CD8-positive, alpha-beta memory T cell (primary cell): ENCODE measurements around the gene SNRPB2. TPM values are rescaled to one million over a fixed set of nuclear protein-coding genes. Genes with fewer than 3 reads are reported as not detected.

Experiments used
- CTCF ChIA-PET: fragments of 350-600 bp; sonication (Branson Sonifier 250); formaldehyde crosslinking; loops from one replicate; lab custom pipeline; 2021; ENCODE audit warnings: antibody characterized with exemption; lab: Charles Lee
- POLR2A ChIA-PET: fragments of 350-600 bp; sonication (Branson Sonifier 250); formaldehyde crosslinking; loops from one replicate; lab custom pipeline; 2021; ENCODE audit warnings: antibody characterized with exemption; lab: Charles Lee
- DNase-seq, 5 donors: peaks; one replicate each; pipeline versions ENCODE4 v3.0.0 to v3.0.0-alpha.2; 2020 to 2022; ENCODE audit warnings: mixed read lengths in 1 of 5
- H3K27ac ChIP-seq: one replicate; pipeline ENCODE4 v1.7.0; 2013; ENCODE audit warnings: low read depth, mild to moderate bottlenecking, low read length, moderate library complexity
- H3K27me3 ChIP-seq: 2 replicates; pipeline ENCODE4 v1.7.0; 2013; ENCODE audit warnings: low read length, mild to moderate bottlenecking; ENCODE audit not compliant: insufficient read depth, poor library complexity, severe bottlenecking
- H3K36me3 ChIP-seq: 2 replicates; pipeline ENCODE4 v1.7.0; 2013; ENCODE audit warnings: mild to moderate bottlenecking, low read length, moderate library complexity; ENCODE audit not compliant: insufficient read depth
- H3K4me1 ChIP-seq: 2 replicates; pipeline ENCODE4 v1.7.0; 2013; ENCODE audit warnings: mild to moderate bottlenecking, low read length, moderate library complexity; ENCODE audit not compliant: insufficient read depth
- H3K4me3 ChIP-seq: 2 replicates; pipeline ENCODE4 v1.7.0; 2013; ENCODE audit warnings: mild to moderate bottlenecking, low read length
- H3K9me3 ChIP-seq: 2 replicates; pipeline ENCODE4 v1.7.0; 2013; ENCODE audit warnings: mild to moderate bottlenecking, low read length
- H3K27ac Mint-ChIP-seq, 8 donors: one replicate each; pipeline ENCODE4 v1.8.0; 2020 to 2021; ENCODE audit warnings: mixed read lengths in 8 of 8, mild to moderate bottlenecking in 6 of 8, inconsistent platforms in 3 of 8, moderate library complexity in 3 of 8
- H3K27me3 Mint-ChIP-seq, 2 donors: one replicate each; pipeline ENCODE4 v1.8.0; 2020 to 2021; ENCODE audit warnings: mixed read lengths in 2 of 2, mild to moderate bottlenecking in 1 of 2, moderate library complexity in 1 of 2
- H3K36me3 Mint-ChIP-seq, 3 donors: one replicate each; pipeline ENCODE4 v1.8.0; 2020 to 2021; ENCODE audit warnings: mixed read lengths in 3 of 3, inconsistent platforms in 1 of 3, mild to moderate bottlenecking in 1 of 3
- H3K4me1 Mint-ChIP-seq, 3 donors: one replicate each; pipeline ENCODE4 v1.8.0; 2020 to 2021; ENCODE audit warnings: mixed read lengths in 3 of 3, inconsistent platforms in 1 of 3, mild to moderate bottlenecking in 1 of 3
- H3K4me3 Mint-ChIP-seq, 7 donors: one replicate each; pipeline ENCODE4 v1.8.0; 2020 to 2021; ENCODE audit warnings: mixed read lengths in 7 of 7, mild to moderate bottlenecking in 6 of 7, moderate library complexity in 4 of 7, inconsistent platforms in 2 of 7
- H3K9me3 Mint-ChIP-seq, 5 donors: one replicate each; pipeline ENCODE4 v1.8.0; 2020 to 2022; ENCODE audit warnings: mixed read lengths in 5 of 5, mild to moderate bottlenecking in 3 of 5, moderate library complexity in 2 of 5, inconsistent platforms in 1 of 5
- polyA plus RNA-seq: library from polyadenylated mRNA; unstranded; fragments of 300-500 nt; fragmentation: Illumina TruSeq; gene quantifications from one replicate; pipeline ENCODE4 v1.2.3, GENCODE V29; 2021
- total RNA-seq, 2 experiments: library from RNA; stranded (reverse); gene quantifications; one replicate each; pipeline ENCODE4 v1.2.3, GENCODE V29; 2021

The SNRPB2 gene
- total and polyA plus RNA-seq, 3 experiments from 2014 or later, result 86.8 to 118 (median 116) TPM

DNA sequence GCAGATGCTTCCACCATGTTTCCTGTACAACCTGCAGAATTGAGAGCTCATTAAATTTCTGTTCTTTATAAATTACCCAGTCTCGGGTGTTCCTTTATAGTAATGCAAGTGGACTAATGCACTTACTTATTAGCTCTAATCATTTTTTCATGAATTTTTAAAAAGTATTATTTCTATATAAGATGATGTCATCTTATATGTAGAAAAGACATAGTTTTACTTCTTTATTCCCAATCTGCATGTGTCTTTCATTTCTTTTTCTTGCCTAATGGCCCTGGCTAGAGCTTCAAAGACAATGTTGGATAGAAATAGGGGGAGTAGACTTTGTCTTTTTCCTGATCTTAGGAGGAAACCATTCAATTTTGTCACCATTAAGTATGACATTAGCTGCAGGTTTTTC lies 46.1 kb downstream of the SNRPB2 start:
- Mint-ChIP-seq H3K36me3 (peaks cover 0 to 8% (median 0%) of the 10 kb centered on the region in 3 donors), H3K4me3 (no peak overlapping the region), H3K4me1 (no peaks in the 10 kb centered on the region), H3K9me3 (peaks cover 4 to 13% (median 6%) of the 10 kb centered on the region in 5 donors), H3K27me3 (peaks cover 0 to 11% of the 10 kb centered on the region in 2 donors), H3K27ac (no peak overlapping the region)
- H3K9me3 ChIP-seq, result no peaks in the 10 kb centered on the region
- no peak overlapping the region for H3K4me3 ChIP-seq
- ChIA-PET POLR2A (no interaction called here), CTCF (no interaction called here)
- no peaks in the 10 kb centered on the region for H3K27me3 ChIP-seq
- no peak for DNase-seq
- no peaks in the 10 kb centered on the region for H3K4me1 ChIP-seq
- no peak overlapping the region for H3K27ac ChIP-seq
- no peaks in the 10 kb centered on the region for H3K36me3 ChIP-seq

- DNase-seq, result no peak
- no peak overlapping the region for H3K4me3 Mint-ChIP-seq
- POLR2A ChIA-PET, result no interaction called here
- peaks cover 0 to 7% of the 10 kb centered on the region in 2 donors for H3K27me3 Mint-ChIP-seq
- Histone ChIP-seq H3K27ac (no peak overlapping the region), H3K4me3 (no peak overlapping the region), H3K4me1 (no peaks in the 10 kb centered on the region), H3K27me3 (no peaks in the 10 kb centered on the region), H3K36me3 (no peaks in the 10 kb centered on the region), H3K9me3 (no peaks in the 10 kb centered on the region)
- peaks cover 5 to 19% (median 8%) of the 10 kb centered on the region in 5 donors for H3K9me3 Mint-ChIP-seq
- no peaks in the 10 kb centered on the region for H3K4me1 Mint-ChIP-seq
- CTCF ChIA-PET, result no interaction called here
- peaks cover 0 to 8% (median 0%) of the 10 kb centered on the region in 3 donors for H3K36me3 Mint-ChIP-seq
- H3K27ac Mint-ChIP-seq, result no peak overlapping the region
These were observed 47.3 kb downstream of the SNRPB2 start for GRCh38 chr20:16777126-16777525.

DNA sequence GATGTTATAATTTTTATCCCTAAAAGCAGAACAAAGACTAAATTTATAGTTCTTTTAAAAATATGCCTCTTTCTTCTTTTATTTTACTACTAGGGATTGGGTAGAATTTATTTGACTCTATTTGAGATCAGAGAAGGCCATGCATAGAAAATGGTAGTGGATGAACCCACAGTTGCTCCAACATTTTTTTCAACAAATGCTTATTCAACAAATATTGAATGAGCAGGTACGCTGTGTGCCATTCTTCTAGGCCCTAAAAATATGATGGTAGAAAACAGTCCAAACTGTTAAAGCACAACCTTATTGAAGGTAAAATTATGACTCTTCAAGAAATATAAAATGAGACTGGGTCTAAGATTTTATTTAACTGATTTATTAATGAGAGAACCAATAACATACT lies 48.3 kb downstream of the SNRPB2 start:
- no peak overlapping the region for H3K27ac Mint-ChIP-seq
- Histone ChIP-seq H3K4me3 (no peak overlapping the region), H3K4me1 (no peaks in the 10 kb centered on the region), H3K27me3 (no peaks in the 10 kb centered on the region), H3K9me3 (no peaks in the 10 kb centered on the region), H3K36me3 (no peaks in the 10 kb centered on the region), H3K27ac (no peak overlapping the region)
- peaks cover 15 to 23% (median 16%) of the 10 kb centered on the region in 5 donors for H3K9me3 Mint-ChIP-seq
- H3K27me3 Mint-ChIP-seq, result peaks cover 0 to 2% of the 10 kb centered on the region in 2 donors
- POLR2A ChIA-PET, result no interaction called here
- H3K36me3 Mint-ChIP-seq, result peaks cover 0 to 6% (median 0%) of the 10 kb centered on the region in 3 donors
- H3K4me1 Mint-ChIP-seq, result no peaks in the 10 kb centered on the region
- DNase-seq, result no peak
- H3K4me3 Mint-ChIP-seq, result no peak overlapping the region
- CTCF ChIA-PET, result no interaction called here

DNA sequence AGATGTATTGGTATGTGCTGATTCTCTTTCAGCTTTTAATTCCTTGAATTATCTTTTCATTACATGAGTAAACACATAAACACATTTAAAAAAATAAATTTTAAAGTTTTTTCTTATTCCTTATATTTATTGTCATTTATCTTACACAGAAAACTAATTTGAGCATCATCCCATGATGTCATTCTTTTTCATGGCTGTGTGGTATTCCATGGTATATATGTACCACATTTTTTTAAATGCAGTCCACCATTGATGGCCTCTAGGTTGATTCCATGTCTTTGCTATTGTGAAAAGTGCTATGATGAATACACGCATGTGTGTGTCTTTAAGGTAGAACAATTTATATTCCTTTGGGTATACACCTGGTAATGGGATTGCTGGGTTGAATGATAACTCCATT lies 51.7 kb downstream of the SNRPB2 start:
- Mint-ChIP-seq H3K36me3 (no peaks in the 10 kb centered on the region), H3K9me3 (peaks cover 10 to 23% (median 16%) of the 10 kb centered on the region in 5 donors), H3K27ac (no peak overlapping the region), H3K27me3 (peaks cover 0 to 3% of the 10 kb centered on the region in 2 donors), H3K4me1 (no peaks in the 10 kb centered on the region), H3K4me3 (no peak overlapping the region)
- ChIA-PET POLR2A (no interaction called here), CTCF (no interaction called here)
- DNase-seq, result no peak
- H3K4me3 ChIP-seq, result no peak overlapping the region
- no peaks in the 10 kb centered on the region for H3K4me1 ChIP-seq
- H3K36me3 ChIP-seq, result no peaks in the 10 kb centered on the region
- no peaks in the 10 kb centered on the region for H3K27me3 ChIP-seq
- no peak overlapping the region for H3K27ac ChIP-seq
- no peaks in the 10 kb centered on the region for H3K9me3 ChIP-seq

- DNase-seq, result no peak
- H3K36me3 Mint-ChIP-seq, result no peaks in the 10 kb centered on the region
- H3K4me3 Mint-ChIP-seq, result no peak overlapping the region
- Histone ChIP-seq H3K4me1 (no peaks in the 10 kb centered on the region), H3K27me3 (no peaks in the 10 kb centered on the region), H3K36me3 (no peaks in the 10 kb centered on the region), H3K9me3 (no peaks in the 10 kb centered on the region), H3K27ac (no peak overlapping the region), H3K4me3 (no peak overlapping the region)
- POLR2A ChIA-PET, result no interaction called here
- peak overlapping the region in 1 of 8 donors; percentile 24 for H3K27ac Mint-ChIP-seq
- peaks cover 9 to 12% of the 10 kb centered on the region in 2 donors for H3K27me3 Mint-ChIP-seq
- H3K4me1 Mint-ChIP-seq, result no peaks in the 10 kb centered on the region
- peaks cover 14 to 21% (median 20%) of the 10 kb centered on the region in 5 donors for H3K9me3 Mint-ChIP-seq
- CTCF ChIA-PET, result interaction anchor here (1.4 kb wide), 1 partner anchor 9 kb away, joined by 3 read pairs; no protein-coding TSS in a partner anchor
These were observed 55.4 kb downstream of the SNRPB2 start for GRCh38 chr20:16785226-16785625.

Other genes starting within 250 kb of the SNRPB2 start
- 1 to 10 TPM; 3.2 to 3.4 TPM for gene KIF16B, start 156.6 kb upstream of the SNRPB2 start, total RNA-seq
- gene KIF16B, start 156.6 kb upstream of the SNRPB2 start, polyA plus RNA-seq, result 6.0 TPM
- gene OTOR, start 18.3 kb downstream of the SNRPB2 start, total RNA-seq, result not detected
- gene OTOR, start 18.3 kb downstream of the SNRPB2 start, polyA plus RNA-seq, result not detected